ENCODE measurements around the gene IQCM. TPM values are rescaled to one million over a fixed set of nuclear protein-coding genes. Genes with fewer than 3 reads are reported as not detected.

Gene IQCM
- total RNA-seq, 1 experiment from 2014 or later: not detected

- Histone ChIP-seq H3K36me3 (ENCODE audit: control insufficient read depth, insufficient read depth, low read length) (no peaks in the 10 kb centered on the region), H3K9me3 (ENCODE audit: control insufficient read depth, insufficient read depth, low read depth, low read length) (no peaks in the 10 kb centered on the region), H3K27me3 (ENCODE audit: control insufficient read depth, insufficient read depth, low read length) (no peaks in the 10 kb centered on the region), H3K4me3 (ENCODE audit: low read depth in 2 of 2, low read length in 2 of 2) (no peak overlapping the region), H3K4me1 (ENCODE audit: control insufficient read depth, insufficient read depth, low read length) (no peaks in the 10 kb centered on the region), H3K27ac (ENCODE audit: low read length) (no peak overlapping the region)
- DNase-seq (ENCODE audit: low read depth, low spot score) (no peak), ATAC-seq (no peak)
- BruUV-seq (replicated peaks): no TSS peak
- POLR2A ChIA-PET: no interaction called here
- CTCF ChIA-PET: no interaction called here
- TF ChIP-seq POLR2AphosphoS5 (IDR thresholded peaks at IDR 0.05; ENCODE audit: low read depth, low read length): no peak
- TF ChIP-seq, protein P1, sequence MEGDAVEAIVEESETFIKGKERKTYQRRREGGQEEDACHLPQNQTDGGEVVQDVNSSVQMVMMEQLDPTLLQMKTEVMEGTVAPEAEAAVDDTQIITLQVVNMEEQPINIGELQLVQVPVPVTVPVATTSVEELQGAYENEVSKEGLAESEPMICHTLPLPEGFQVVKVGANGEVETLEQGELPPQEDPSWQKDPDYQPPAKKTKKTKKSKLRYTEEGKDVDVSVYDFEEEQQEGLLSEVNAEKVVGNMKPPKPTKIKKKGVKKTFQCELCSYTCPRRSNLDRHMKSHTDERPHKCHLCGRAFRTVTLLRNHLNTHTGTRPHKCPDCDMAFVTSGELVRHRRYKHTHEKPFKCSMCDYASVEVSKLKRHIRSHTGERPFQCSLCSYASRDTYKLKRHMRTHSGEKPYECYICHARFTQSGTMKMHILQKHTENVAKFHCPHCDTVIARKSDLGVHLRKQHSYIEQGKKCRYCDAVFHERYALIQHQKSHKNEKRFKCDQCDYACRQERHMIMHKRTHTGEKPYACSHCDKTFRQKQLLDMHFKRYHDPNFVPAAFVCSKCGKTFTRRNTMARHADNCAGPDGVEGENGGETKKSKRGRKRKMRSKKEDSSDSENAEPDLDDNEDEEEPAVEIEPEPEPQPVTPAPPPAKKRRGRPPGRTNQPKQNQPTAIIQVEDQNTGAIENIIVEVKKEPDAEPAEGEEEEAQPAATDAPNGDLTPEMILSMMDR (IDR thresholded peaks at IDR 0.05): no peak
- no peak for TF ChIP-seq SIN3A (IDR thresholded peaks at IDR 0.05; ENCODE audit: borderline replicate concordance, insufficient read depth, low read depth, low read length)
- no peak for TF ChIP-seq TCF7L2 (IDR thresholded peaks at IDR 0.05; ENCODE audit: low read depth, low read length)
- TF ChIP-seq, protein P2, sequence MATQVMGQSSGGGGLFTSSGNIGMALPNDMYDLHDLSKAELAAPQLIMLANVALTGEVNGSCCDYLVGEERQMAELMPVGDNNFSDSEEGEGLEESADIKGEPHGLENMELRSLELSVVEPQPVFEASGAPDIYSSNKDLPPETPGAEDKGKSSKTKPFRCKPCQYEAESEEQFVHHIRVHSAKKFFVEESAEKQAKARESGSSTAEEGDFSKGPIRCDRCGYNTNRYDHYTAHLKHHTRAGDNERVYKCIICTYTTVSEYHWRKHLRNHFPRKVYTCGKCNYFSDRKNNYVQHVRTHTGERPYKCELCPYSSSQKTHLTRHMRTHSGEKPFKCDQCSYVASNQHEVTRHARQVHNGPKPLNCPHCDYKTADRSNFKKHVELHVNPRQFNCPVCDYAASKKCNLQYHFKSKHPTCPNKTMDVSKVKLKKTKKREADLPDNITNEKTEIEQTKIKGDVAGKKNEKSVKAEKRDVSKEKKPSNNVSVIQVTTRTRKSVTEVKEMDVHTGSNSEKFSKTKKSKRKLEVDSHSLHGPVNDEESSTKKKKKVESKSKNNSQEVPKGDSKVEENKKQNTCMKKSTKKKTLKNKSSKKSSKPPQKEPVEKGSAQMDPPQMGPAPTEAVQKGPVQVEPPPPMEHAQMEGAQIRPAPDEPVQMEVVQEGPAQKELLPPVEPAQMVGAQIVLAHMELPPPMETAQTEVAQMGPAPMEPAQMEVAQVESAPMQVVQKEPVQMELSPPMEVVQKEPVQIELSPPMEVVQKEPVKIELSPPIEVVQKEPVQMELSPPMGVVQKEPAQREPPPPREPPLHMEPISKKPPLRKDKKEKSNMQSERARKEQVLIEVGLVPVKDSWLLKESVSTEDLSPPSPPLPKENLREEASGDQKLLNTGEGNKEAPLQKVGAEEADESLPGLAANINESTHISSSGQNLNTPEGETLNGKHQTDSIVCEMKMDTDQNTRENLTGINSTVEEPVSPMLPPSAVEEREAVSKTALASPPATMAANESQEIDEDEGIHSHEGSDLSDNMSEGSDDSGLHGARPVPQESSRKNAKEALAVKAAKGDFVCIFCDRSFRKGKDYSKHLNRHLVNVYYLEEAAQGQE (IDR thresholded peaks at IDR 0.05; ENCODE audit: insufficient read depth in 1 of 2, low read depth in 2 of 2, low read length in 1 of 2): no peak
- intact Hi-C loops (cut with micrococcal nuclease; ENCODE audit: unreplicated experiment): no loop called here
- in situ Hi-C loops (cut with HindIII; ENCODE audit: low pct_unique_long_range_greater_than_20kb, low sequenced_read_pairs): no loop called here
Observed at GRCh38 chr4:149795256-149795655, 20.4 kb downstream of the IQCM start.

GRCh38 chr4:149794352-149794751 lies 21.3 kb downstream of the IQCM start:
- ATAC-seq (no peak), DNase-seq (ENCODE audit: low read depth, low spot score) (no peak)
- H3K4me1 ChIP-seq (ENCODE audit: control insufficient read depth, insufficient read depth, low read length): no peaks in the 10 kb centered on the region
- intact Hi-C loops (cut with micrococcal nuclease; ENCODE audit: unreplicated experiment) (no loop called here), in situ Hi-C loops (cut with HindIII; ENCODE audit: low pct_unique_long_range_greater_than_20kb, low sequenced_read_pairs) (no loop called here)
- CTCF ChIA-PET: no interaction called here
- H3K4me3 ChIP-seq (ENCODE audit: low read depth in 2 of 2, low read length in 2 of 2): no peak overlapping the region
- TF ChIP-seq TCF7L2 (IDR thresholded peaks at IDR 0.05; ENCODE audit: low read depth, low read length): no peak
- no peak for TF ChIP-seq SIN3A (IDR thresholded peaks at IDR 0.05; ENCODE audit: borderline replicate concordance, insufficient read depth, low read depth, low read length)
- TF ChIP-seq, protein P1 (IDR thresholded peaks at IDR 0.05): no peak
- no peak for TF ChIP-seq POLR2AphosphoS5 (IDR thresholded peaks at IDR 0.05; ENCODE audit: low read depth, low read length)
- TF ChIP-seq, protein P2 (IDR thresholded peaks at IDR 0.05; ENCODE audit: insufficient read depth in 1 of 2, low read depth in 2 of 2, low read length in 1 of 2): no peak
- POLR2A ChIA-PET: no interaction called here
- BruUV-seq (replicated peaks): no TSS peak
- no peak overlapping the region for H3K27ac ChIP-seq (ENCODE audit: low read length)
- no peaks in the 10 kb centered on the region for H3K9me3 ChIP-seq (ENCODE audit: control insufficient read depth, insufficient read depth, low read depth, low read length)
- no peaks in the 10 kb centered on the region for H3K36me3 ChIP-seq (ENCODE audit: control insufficient read depth, insufficient read depth, low read length)
- no peaks in the 10 kb centered on the region for H3K27me3 ChIP-seq (ENCODE audit: control insufficient read depth, insufficient read depth, low read length)
